ENCODE results near the gene PRKN.

DNA sequence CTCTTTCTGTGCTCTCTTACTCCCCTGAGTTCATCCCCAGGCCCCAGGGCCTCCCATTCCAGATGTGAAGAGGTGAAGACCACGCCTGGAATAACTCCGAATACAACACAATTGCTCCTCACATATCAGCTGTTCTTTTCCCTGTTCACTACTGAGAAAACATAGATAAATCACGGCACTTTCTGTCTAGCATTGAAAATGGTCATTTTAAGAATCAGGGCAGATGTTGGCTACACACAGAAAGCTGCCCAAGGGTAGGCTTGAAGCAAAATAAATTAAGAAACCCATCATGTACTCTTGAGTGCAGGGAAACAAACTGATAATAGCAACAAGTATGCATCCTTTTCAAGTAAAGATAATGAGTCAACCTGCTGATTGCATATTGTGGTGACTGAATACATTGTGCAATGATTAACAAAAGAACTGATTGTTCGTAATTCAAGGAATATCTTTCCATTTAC lies 382.5 kb downstream of the PRKN start:
- TF ChIP-seq, protein P1, sequence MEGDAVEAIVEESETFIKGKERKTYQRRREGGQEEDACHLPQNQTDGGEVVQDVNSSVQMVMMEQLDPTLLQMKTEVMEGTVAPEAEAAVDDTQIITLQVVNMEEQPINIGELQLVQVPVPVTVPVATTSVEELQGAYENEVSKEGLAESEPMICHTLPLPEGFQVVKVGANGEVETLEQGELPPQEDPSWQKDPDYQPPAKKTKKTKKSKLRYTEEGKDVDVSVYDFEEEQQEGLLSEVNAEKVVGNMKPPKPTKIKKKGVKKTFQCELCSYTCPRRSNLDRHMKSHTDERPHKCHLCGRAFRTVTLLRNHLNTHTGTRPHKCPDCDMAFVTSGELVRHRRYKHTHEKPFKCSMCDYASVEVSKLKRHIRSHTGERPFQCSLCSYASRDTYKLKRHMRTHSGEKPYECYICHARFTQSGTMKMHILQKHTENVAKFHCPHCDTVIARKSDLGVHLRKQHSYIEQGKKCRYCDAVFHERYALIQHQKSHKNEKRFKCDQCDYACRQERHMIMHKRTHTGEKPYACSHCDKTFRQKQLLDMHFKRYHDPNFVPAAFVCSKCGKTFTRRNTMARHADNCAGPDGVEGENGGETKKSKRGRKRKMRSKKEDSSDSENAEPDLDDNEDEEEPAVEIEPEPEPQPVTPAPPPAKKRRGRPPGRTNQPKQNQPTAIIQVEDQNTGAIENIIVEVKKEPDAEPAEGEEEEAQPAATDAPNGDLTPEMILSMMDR (IDR thresholded peaks at IDR 0.05), result no peak
- TF ChIP-seq POLR2A (IDR thresholded peaks at IDR 0.05), result no peak
